LNCaP clone FGC (cell line): ENCODE measurements around the gene PTRH2.
A peak's percentile ranks its signal among the peaks of the same experiment; 100 is the strongest.

Experiments used
- DNase-seq: peaks from one replicate; pipeline ENCODE4 v3.0.0-alpha.2; 2011; ENCODE audit warnings: low read depth
- H3K4me3 ChIP-seq: 2 replicates; pipeline ENCODE4 v1.5.1; 2011; ENCODE audit warnings: mild to moderate bottlenecking, low read depth, low read length, control low read depth
- CTCF ChIP-seq: IDR thresholded peaks from 2 replicates; pipeline ENCODE4 v1.5.1; 2012; ENCODE audit warnings: mild to moderate bottlenecking; ENCODE audit not compliant: control insufficient read depth, insufficient read depth; ENCODE audit errors: extremely low read depth

PTRH2 gene

GRCh38 chr17:59693582-59693981, 13.6 kb downstream of the PTRH2 start:
- no peak for TF ChIP-seq CTCF
- no peak for DNase-seq
- no peak overlapping the region for H3K4me3 ChIP-seq

- no peak for DNase-seq
- TF ChIP-seq CTCF: no peak
- H3K4me3 ChIP-seq: no peak overlapping the region
Measured at GRCh38 chr17:59688496-59688895, 18.7 kb downstream of the PTRH2 start.

- TF ChIP-seq CTCF: no peak
- no peak overlapping the region for H3K4me3 ChIP-seq
- no peak for DNase-seq
Measured at GRCh38 chr17:59688008-59688407, 19.2 kb downstream of the PTRH2 start.

GRCh38 chr17:59684967-59685366, 22.3 kb downstream of the PTRH2 start:
- no peak for TF ChIP-seq CTCF
- DNase-seq: no peak
- H3K4me3 ChIP-seq: no peak overlapping the region

- no peak for TF ChIP-seq CTCF
- no peak for DNase-seq
Measured at GRCh38 chr17:59683283-59683682, 23.9 kb downstream of the PTRH2 start.

GRCh38 chr17:59680314-59680713, 26.9 kb downstream of the PTRH2 start:
- TF ChIP-seq CTCF: no peak
- no peak overlapping the region for H3K4me3 ChIP-seq
- no peak for DNase-seq

More at GRCh38 chr17:59683283-59683682, 23.9 kb downstream of the PTRH2 start:
- H3K4me3 ChIP-seq: no peak overlapping the region

- no peak for TF ChIP-seq CTCF
- no peak overlapping the region for H3K4me3 ChIP-seq
- peak; percentile 70 for DNase-seq
Measured at GRCh38 chr17:59678918-59679317, 28.3 kb downstream of the PTRH2 start.
